IPS DF 19.7 (cell line): ENCODE measurements around the gene BICC1.
"Not testable (repeated sequence)": the region's sequence is repeated elsewhere in the genome, so short reads cannot be mapped to it uniquely, and the experiment has no call there.

Experiments
- DNase-seq: peaks from one replicate; pipeline ENCODE4 v3.0.0-alpha.2; 2013; ENCODE audit warnings: low read depth, low spot score

BICC1 gene

GRCh38 chr10:58593008-58593407 lies 80.3 kb downstream of the BICC1 start:
- no peak for DNase-seq

- DNase-seq: not testable (repeated sequence)
These were observed 84.5 kb downstream of the BICC1 start for GRCh38 chr10:58597211-58597610.

GRCh38 chr10:58599927-58600553 lies 87.4 kb downstream of the BICC1 start:
- no peak for DNase-seq

GRCh38 chr10:58608351-58608750 lies 95.7 kb downstream of the BICC1 start:
- DNase-seq: no peak

- DNase-seq: no peak
These were observed 96.3 kb downstream of the BICC1 start for GRCh38 chr10:58608826-58609531.

- DNase-seq: no peak
These were observed 97.0 kb downstream of the BICC1 start for GRCh38 chr10:58609532-58610150.

DNA sequence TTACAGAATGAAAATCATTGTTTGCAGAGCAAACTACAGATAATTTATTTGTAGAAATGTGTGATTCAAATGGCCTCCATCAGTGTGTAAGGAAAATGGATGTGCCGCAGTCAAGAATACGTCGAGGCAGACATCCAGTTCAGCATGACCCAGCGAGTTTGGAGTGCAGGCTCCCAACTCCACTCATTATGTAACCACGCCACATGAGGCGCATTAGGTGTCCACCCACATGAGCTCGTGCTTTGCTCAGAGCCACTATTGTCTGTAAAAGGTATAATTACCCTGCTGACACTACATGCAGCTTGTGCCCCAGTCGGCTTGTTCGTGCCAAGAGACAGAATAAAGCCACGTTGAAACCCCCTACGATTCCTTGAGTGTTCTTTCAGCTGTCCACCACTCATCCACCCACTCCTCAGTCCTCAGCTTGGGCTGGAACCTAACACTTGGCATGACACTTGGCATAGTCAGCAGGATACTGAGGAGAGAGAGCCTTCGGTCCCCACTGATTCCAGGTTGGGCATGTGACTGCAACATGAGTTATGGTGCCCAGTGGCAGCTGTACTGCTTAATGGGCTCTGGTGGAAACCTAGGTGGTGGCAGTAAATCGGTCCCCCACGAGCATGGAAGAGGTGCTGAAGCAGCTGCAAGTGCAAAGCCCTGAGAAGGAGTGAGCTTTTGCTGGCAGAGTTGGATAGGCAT lies 102.7 kb downstream of the BICC1 start:
- no peak for DNase-seq

GRCh38 chr10:58618158-58618676 lies 105.5 kb downstream of the BICC1 start:
- no peak for DNase-seq

- DNase-seq: no peak
These were observed 108.9 kb downstream of the BICC1 start for GRCh38 chr10:58621379-58622077.

DNA sequence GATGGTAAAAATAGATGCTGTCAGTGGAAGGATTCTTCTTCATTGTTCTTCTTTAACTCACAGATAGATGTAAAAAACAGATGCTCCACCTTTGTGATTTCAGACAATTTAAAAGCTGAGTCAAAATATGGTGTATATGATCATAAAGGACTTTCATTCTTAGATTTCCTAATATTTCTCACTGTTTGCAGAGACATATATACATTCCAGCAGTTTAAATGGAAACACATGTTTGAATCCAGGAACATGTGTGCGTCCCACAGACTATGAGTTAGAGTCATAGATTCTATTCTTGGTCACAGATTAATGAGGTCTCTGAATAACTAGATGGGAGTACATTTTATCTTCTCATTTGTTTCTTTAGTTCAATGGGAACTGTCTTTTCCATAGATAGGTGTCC lies 109.6 kb downstream of the BICC1 start:
- DNase-seq: no peak

DNA sequence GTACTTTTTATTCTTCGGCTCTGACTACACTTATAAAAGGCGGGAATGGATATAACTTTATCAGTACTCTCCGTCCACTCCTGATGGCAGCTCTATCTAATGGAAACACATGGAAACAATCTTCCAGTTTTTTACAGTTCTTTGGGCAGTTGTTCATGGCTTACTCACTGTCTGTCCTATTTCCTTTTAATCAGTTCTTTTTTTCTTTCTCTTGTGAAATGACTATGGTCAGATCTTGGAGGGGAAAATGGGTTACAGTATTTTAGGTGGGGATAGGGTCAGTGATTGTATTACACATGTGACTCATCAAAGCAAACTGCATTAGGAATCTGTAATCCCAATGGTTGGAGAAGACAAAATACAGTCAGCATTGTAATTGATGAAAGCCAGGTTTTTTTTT lies 112.4 kb downstream of the BICC1 start:
- no peak for DNase-seq

DNA sequence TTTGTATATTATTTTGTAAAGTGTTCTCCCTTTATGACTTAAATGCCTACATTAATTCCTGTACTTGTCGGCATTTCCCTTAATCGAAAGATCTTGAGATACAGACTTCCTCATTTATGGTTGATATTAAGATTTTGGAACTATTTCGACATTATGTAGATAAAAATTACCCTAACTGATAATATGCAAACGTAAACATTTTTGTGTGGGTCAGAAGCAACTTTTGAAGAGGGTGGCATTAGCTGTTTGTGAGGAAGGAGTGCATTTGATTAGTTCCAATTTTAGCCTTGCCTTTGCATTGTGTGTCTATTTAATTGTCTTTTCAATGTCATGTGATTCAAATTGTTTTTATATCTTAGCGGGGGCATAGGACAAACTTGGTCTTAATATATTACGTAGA lies 114.7 kb downstream of the BICC1 start:
- no peak for DNase-seq

DNA sequence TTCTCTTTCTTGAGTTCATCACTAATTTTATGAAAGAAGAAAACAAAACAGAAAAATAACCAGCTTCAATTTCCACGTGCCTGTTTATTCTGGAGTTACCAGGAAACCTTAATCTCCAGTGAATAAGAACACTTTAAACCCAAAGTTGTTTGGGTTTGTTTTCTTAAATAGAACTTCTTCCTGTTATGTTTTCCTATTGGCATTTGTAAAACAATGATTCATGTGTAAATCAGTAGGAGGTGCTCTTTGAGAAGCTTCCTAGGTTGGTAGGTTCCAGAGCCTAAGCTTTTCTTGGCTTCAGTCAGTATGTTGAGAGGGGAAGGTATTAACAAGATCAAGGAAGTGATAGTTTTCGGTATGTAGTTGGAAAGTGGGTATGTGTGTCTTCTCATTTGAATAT lies 119.0 kb downstream of the BICC1 start:
- peak; percentile 7 for DNase-seq

DNA sequence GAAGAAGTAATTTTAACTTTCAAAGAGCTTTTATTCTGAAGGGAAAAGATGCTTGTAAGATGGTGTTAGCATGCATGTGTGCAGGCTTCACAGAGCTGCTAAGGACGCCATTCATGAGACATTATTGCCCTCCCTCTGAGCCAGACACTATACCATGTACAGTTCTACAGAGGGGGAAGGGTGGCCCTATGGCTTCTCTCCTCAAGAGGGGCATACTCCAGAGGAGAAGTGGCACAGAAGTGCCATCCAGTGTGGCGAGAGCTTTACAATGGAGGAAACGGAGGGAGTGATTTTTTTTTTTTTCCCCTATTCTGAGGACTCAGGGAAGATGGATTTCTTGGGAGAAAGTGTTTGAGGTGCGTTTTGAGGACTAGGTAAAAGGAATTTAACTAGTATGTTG lies 119.5 kb downstream of the BICC1 start:
- DNase-seq: no peak

DNA sequence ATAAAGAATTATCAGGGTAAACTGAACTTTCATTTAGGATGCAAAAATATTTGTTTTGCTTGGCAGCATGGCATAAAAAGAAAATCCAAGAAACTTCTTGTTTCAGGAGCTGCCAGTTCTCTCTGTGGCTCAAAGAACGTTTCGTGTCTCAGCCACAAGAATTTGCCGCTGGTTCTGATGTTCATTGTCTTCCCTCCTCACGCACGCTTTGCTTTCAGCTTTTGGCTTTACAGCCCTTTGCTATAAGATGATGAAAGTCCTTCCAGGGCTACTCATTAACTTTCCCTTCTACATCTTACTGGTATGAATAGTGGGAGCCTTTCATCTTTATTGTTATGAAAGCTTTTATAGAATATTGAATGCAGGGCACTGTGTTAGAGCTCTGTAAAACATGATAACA lies 124.7 kb downstream of the BICC1 start:
- DNase-seq: no peak

- DNase-seq: no peak
These were observed 125.7 kb downstream of the BICC1 start for GRCh38 chr10:58638388-58638787.

GRCh38 chr10:58641095-58641531 lies 128.4 kb downstream of the BICC1 start:
- DNase-seq: no peak

DNA sequence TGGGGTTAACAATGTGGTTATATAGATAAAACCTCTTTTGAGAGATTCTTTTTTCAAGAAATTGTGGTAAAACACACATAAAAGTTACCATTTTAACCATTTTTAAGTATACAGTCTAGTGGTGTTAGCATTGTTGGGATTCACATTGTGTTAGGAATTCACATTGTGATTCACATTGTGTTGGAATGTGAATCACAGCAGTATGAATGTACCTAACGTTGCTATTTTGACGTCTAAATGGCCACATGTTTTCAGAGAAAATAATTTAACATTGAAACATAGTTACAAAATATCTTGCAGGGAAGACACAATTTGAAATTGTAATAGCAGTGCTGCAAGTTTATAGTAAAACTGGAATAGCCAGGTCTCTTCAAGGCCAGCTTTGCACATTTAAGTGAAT lies 129.0 kb downstream of the BICC1 start:
- DNase-seq: no peak

- DNase-seq: no peak
These were observed 129.6 kb downstream of the BICC1 start for GRCh38 chr10:58642283-58642682.

- DNase-seq: no peak
These were observed 130.3 kb downstream of the BICC1 start for GRCh38 chr10:58642916-58643428.

GRCh38 chr10:58644311-58644710 lies 131.6 kb downstream of the BICC1 start:
- no peak for DNase-seq
